ENCODE results near the gene FRMD1.

DNA sequence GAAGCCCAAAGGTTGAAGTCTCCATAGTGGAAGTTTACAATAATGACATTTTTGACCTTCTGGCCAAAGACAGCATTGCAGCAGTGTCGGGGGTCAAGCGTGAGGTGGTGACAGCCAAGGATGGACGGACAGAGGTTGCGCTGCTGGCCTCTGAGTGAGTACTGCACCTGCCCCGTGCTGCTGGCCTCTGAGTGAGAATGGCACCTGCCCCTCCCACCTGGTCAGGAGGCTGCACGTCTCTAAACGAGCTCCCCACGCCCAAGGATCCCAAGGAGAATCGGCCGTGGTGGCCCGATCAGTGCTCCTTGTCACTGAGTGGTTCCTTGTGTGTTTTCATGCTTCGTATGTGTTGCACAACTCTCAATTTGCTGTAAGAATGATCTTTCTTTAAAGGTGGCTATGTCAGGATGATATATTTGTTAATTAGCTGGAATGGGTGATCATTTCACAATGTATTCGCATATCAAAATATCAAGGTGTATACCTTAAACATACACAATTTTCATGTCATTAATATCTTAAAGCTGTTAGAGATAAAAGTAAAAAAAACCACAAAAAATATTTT lies 40.4 kb downstream of the FRMD1 start:
- TF ChIP-seq POLR2A (IDR thresholded peaks at IDR 0.05; ENCODE audit: low read length): no peak
- no peak for TF ChIP-seq GATA1 (IDR thresholded peaks at IDR 0.05; ENCODE audit: low read depth, low read length)
